ENCODE measurements around the gene NRGN.

Gene NRGN
- long read RNA-seq, donor 1, partial matches to known transcripts: 0 of 6 reads
- long read RNA-seq, donor 1, other reads (novel, unspliced or antisense): 6 of 6 reads
- long read RNA-seq, donor 2, partial matches to known transcripts: 0 of 10 reads
- long read RNA-seq, donor 2, other reads (novel, unspliced or antisense): 10 of 10 reads
- long read RNA-seq, donor 3, partial matches to known transcripts: 6 of 6 reads
- long read RNA-seq, donor 3, other reads (novel, unspliced or antisense): 0 of 6 reads
- long read RNA-seq, donor 4, partial matches to known transcripts: 0 of 14 reads
- long read RNA-seq, donor 4, other reads (novel, unspliced or antisense): 14 of 14 reads
- long read RNA-seq, donor 5, partial matches to known transcripts: 0 of 14 reads
- long read RNA-seq, donor 5, other reads (novel, unspliced or antisense): 14 of 14 reads
- long read RNA-seq, donor 6, partial matches to known transcripts: 20 of 47 reads
- long read RNA-seq, donor 6, other reads (novel, unspliced or antisense): 27 of 47 reads
- long read RNA-seq, donor 7, partial matches to known transcripts: 0 of 38 reads
- long read RNA-seq, donor 7, other reads (novel, unspliced or antisense): 38 of 38 reads
- long read RNA-seq, donor 8, partial matches to known transcripts: 0 of 8 reads
- long read RNA-seq, donor 8, other reads (novel, unspliced or antisense): 8 of 8 reads

DNA sequence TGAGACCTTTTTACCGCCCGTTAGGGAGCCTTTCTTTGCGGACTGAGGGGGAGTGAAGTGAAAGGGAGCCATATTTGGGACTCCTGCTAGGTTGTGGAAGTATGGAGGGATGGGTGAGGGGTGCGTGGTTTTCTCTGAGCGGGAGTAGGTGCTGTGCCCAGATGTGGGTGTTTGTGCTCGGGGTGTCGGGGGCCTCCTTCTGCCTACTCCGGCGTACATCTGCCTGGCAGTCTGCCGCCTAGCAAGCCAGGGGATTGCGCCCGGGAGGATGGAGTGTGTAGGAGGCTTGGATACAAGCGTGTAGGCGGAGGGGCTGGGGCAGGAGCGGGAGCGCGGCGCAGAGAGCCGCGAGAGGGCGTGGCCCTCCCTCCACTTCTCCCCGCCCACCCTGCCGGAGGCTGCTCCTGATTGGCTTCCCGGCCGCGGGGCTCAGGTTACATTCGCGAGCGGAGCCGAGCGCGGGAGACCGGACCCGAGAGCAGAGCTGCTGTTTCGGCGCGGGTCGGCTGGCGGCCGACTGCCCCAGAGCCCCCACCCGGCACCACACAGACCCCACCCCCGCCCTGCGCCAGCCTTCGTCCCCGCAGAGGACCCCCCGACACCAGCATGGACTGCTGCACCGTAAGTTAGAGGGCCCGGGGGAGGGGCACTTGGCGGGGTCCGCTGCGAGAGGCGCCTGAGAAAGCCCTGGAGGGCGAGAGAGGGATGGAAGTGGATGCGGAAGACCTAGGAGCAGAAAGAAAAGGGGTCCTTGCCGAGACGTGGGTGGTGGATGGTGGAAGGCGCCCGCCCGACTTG lies at the start of gene NRGN:
Gene NRGN (plus strand): TSS at position 464 of the 798 bp plus-strand sequence. CDS start 143 bp downstream, at position 607.
- peak; percentile 84 for DNase-seq

DNA sequence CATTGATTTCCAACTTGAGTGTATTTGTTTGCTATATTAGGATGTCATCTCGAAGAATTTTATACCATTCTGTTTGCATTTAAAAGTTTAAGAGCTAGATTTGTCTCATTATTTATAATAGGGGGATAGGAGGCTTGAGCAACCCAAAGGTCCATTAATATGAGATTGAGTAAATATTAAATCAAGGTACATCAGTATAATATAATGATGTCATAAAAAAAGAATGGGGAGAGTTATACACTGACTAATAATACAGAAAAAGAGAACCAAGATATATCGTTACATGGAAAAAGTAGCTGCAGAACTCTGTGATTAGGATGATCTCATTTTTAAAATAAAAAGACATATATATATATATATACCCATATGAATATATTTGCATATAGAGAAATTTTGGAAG lies 46.6 kb upstream of the NRGN start:
- DNase-seq: no peak

DNA sequence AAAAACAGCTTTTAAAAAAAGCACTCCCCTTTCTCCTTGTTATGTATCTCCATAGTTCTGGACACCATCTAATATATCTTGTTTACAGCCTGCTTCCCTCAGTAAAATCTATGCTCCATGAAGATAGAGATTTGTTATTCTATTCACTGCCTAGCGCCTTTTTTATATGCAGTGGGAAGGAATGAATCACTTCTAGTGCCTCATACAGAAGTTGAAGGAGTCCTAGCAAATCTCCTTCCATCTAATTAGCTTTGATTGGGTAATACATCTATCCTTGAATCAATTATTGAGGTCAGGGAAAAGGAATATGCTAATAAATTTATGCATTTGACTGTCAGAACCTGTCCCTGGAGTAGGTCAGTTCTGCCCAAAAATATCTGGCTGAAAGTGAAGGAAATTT lies 40.2 kb upstream of the NRGN start:
- no peak for DNase-seq

DNA sequence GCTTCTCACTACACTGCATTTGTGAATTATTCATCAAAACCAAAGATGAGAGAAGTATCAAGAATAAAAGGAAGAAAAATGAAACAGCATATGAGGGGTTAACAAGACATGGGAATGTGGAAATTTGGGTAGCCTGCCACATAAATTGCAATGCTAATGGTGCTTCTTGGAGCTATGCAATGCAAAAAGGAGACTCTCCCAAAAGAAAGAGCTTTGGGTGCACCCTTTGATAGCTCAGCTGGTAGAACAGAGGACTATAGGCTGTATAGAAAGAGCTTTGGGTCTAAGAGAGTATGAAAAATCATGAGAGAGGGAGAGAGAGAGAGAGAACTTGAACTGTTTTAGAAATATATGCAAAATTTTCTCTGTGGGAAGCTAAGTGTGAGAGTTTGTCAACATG lies 39.7 kb upstream of the NRGN start:
- no peak for DNase-seq

DNA sequence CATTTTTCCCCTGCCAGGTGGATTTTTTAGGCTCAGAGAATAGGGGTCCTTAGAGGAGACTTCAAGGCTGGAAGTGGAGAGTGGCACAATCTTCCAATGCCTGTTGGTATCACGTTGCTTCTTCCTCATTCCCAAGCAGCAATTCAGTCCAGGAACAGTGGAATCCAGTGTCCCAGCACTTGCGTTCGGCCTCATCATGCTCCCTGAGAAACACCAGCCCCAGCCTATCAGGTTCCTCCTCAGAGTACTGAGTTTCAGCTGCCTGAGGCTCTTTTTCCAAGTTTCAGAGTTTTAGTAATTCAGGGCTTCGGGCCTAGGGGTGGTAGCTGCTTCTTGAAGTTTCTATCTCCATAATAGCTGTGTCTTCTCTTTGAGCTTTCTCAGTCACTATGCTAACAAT lies 31.9 kb upstream of the NRGN start:
- DNase-seq: no peak

DNA sequence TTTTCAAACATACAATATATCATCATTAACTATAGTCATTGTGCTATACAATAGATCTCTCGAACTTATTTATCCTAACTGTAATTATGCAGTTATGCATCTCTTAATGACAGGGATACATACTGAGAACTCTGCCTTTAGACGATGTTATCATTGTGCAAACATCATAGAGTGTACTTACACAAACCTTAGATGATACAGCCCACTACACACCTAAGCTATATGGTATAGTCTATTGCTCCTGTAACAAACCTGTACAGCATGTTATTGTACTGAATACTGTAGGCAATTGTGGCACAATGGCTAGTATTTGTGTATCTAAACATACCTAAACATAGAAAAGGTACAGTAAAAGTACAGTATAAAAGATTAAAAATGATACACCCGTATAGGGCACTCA lies 27.4 kb upstream of the NRGN start:
- no peak for DNase-seq

DNA sequence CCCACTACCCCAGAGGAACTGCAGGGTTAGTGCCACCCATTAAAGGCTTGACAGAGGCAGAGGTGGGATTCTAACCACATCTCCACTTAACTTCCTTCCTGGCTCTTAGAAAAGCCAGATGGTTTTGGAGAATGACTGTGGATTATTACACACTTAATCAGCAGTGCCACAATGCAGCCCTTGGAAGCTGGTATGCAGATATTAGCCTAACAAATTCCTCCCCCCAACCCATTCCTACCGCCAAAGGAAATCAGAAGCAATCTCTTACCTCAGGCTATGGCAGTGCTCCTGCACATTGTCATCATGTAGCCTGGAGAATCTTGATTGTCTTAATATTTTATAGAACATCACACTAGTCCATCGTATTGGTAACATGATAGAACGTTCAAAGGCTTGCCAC lies 23.2 kb upstream of the NRGN start:
- DNase-seq: no peak

DNA sequence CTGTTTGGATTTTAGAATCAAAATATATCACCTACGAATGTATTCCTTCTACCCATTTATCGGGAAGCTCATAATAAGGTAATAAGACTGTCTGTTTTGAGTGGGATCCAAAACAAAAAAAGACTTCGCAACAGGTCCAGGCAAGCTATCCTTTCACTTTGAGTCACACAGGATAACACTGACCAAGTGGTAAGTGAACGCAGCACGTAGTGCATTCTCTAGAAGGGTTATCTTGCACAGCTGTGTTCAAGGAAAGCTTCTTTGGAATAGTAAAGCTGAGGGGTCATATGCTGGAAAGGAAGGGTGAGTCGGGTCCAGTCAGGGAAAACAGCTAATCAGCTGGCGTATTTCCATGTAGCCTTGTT lies 22.3 kb upstream of the NRGN start:
- peak; percentile 13 for DNase-seq

DNA sequence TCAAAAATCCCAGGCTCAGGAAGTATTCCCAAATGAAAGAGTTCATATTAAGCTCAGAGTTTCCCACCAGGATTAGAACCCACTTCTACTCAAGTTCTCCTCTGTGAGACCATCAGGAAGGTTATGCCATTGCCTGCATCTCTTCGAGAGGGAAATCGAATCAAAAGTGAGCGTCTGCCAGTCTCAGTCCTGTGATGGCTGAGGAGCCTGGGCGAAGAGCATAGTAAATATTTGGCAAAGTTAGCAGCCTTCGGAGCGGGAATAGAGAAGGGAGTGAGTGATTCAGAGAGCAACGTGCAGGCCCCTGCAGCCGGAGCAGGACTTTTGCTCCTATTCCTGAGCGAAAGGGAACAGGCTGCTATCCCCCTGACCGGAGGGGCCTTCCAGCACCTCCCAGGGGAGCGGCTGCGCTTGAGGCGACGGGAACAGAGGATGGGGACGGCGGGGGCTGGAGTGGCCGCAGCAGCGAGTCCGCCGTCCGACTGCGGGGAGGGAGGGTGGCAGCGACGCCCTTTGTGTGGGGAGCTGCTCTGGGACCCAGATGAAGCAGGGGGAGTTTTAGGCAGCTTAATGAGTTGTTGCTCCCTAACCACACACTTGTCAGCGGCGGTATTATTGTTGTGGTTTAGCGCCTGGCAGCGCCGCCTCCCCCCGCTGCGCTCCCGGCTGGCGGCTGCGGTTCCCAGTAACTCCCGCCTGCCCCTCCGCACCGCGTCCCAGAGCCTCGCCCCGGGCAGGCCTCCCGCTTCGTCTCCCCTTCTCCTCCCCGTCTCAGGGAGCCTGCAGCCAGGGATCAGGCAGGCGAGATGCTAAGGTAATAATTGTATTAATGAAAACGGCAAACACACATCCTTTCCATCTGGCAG lies 21.7 kb upstream of the NRGN start:
- peak; percentile 69 for DNase-seq

DNA sequence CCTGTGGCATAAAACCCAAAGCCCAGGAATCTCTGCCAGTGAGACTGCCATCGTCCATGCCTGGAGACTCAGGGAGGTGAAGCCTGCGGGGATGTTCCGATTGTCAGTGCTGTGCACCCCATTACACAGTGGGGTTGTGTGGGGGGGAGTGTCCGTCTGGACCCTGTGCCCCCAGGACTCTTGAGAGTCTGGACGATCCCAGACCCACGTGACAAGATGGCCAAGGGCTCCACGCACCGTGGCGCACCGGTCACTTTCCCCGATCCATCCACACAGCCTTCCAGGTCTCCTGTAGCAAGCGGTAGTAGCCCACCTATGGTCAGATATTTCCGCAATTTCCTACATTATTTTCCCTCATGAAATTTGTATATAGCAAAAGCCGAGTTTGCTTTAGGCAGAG lies 20.9 kb upstream of the NRGN start:
- peak; percentile 12 for DNase-seq

DNA sequence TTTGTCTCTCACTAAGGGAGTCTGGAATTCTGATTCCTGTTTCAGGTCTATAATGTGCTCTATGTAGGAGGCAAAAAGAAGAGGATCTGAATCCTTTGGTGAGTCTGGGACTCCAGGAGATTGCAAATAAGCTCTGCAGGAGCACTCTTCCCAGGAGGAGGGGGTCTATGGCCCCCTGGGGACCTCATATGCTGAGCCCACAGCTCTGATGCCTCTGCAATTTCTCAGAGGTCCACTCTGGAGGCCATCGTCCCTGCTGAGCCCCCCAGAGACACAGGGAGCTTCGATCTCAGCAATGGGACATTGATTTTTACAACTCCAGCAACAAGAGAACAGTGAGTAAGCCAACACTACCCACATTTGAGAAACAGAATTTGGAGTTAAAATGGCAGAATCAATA lies 20.2 kb upstream of the NRGN start:
- no peak for DNase-seq

DNA sequence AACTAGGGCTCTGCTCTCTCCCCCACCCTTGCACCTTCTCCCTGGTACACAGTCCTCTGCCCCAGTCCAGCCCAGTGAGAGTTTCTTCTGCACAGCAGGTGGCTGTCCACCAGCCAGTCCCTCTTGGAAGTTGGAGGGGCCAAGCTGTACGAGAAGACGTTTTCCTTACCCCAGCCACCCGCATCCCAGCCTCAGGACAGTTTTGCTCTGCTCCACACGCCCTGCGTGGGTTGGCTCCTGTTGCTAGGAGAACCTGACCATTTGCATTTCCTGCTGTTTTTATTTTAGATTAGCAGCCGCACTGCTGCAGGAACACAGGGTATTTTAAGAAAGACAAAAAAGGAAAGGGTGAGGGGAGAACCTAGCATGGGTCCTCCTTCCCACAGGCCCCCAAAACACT lies 17.6 kb upstream of the NRGN start:
- no peak for DNase-seq

DNA sequence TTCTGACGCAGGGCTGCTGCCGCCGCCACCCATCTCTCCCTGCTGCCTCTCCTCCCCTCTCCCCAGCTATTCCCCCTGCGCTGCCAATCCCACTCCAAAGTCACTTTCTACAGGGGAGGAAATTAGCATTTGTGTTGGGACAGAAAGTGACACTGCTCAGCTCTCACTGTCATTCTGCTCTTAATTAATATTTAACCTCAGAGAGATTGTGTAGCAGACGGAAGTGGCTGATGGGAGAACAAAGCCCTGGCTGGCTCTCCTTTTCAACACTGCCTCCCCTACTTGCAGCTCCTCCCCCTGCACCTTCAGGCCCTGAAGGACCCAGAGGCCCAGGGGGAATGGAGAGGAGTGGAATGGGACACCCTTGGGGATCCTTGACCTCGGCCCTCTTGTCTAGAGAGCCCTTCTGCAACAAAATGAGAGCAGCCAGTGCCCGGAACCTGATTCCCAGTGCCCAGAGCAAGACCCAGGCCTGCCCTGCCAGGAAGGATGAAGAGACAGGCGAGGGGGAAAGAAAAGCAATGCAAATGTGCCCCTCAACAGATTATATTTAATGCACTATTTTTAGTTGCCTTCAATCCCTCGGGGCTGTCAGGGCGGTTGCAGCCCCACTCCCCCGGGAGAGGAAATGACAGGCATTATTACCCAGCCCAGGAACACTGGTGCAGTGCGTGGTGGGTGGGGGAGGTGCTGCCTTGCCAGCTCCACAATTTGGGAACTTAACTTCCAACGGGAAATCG lies 14.6 kb upstream of the NRGN start:
- peak; percentile 42 for DNase-seq

DNA sequence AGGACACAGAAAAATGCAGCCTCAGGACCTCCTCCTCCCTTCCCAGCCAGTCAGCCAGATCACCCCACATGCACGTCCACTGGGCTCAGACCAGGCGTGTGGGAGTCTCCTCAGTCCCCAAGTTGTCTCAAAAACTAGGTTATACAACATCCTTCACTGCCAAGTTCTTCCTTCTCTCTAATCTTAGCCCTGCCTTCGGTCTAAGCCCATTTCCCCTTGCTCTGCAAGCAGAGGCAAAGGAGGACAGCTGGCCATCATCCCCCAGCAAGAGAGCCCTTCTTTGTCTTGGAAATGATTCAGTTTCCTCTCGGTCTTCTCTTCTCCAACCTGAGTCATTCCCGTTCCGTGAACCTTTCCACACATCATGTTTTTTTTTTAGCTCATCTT lies 14.0 kb upstream of the NRGN start:
- DNase-seq: peak; percentile 12

DNA sequence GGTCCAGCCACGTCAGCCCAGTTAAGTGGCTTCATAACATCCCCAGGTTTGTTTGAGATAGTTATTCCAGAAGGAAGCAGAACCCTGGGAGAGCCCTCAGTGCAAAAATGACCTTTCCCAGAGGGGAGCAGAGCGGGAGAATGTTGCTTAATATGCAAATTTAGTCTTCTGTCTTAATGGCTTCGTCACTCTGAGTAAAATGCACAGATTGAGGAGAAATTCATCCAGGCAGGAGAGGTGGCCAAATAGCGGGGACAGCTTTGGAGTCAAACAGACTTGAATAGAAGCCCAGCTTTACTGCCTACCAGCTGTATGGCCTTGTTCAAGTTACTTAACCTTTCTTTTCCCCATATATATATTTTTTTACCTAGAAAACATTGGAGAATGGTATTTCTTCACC lies 12.3 kb upstream of the NRGN start:
- DNase-seq: no peak

DNA sequence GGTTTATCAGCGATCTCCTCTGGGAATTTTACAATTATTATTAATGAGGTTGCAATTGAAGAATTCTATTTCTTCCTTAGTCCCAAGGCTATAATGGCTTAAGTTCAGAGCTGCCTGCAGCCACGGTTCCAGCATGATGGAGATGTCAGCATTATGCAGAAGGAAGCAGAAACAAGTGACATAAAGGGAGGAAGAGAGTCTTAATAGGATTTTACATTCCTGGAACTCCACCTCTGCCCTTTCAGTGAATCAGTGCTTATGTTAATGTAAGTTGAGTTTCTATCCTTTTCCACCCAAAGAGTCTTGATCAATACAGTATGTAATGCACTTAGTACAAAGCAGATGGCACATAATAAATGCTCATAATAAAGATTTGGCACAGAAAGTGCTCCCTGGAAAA lies 11.6 kb upstream of the NRGN start:
- DNase-seq: no peak

DNA sequence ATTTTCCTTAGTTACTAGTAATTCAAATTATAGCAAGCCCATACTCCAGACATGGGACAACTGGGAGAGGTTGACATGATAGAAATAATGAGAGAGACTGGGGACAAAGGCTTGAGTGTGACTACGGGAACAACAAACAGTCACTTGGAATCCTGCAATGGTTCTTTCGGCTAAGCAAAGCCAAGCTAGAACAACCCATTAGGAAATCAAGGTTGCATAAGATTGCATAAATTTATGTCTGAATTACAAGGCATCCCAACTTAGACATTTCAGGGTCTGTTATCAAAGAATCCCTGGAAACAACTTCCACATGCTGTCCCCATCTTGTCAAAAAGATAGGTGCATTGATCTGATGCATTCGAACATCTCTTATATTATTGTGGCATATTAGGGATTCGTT lies 10.2 kb upstream of the NRGN start:
- no peak for DNase-seq

DNA sequence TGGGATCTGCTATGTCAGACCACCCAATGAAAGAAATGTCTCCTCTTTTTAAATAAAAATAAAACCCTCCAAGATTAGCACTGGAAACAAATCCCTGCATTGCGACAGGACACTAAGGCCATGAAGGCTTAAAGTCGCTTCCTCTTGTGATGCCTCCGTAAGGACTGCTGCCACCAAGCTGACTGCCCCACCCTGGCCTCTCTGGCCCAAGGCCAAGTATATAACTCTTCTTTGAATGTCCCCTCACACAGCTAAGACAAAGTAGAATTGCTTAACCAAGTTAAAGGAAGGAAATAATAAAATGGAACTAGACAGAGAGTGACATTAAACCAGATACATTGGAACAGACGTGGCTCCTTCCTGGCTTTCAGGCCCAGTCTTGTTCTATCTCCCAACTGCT lies 7.5 kb upstream of the NRGN start:
- no peak for DNase-seq

DNA sequence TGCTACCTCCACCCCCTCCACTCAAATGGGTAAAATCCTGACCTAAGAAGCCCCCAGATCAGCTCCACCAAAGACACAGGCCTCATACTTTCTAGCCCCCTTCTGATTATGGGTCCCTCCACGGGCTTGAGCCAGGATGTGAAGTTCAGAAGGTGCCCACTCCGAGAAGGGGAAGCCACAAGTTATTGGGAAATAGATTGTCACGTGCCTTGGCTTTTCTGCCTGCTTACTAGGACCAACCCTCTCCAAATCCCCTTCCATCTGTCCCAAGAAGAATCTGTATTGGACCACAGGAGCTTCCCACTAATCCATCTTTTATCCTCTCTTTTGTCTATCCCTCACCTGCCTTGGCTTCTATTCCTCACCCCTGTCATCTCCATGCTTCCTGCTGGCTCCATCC lies 3.0 kb upstream of the NRGN start:
- DNase-seq: no peak

DNA sequence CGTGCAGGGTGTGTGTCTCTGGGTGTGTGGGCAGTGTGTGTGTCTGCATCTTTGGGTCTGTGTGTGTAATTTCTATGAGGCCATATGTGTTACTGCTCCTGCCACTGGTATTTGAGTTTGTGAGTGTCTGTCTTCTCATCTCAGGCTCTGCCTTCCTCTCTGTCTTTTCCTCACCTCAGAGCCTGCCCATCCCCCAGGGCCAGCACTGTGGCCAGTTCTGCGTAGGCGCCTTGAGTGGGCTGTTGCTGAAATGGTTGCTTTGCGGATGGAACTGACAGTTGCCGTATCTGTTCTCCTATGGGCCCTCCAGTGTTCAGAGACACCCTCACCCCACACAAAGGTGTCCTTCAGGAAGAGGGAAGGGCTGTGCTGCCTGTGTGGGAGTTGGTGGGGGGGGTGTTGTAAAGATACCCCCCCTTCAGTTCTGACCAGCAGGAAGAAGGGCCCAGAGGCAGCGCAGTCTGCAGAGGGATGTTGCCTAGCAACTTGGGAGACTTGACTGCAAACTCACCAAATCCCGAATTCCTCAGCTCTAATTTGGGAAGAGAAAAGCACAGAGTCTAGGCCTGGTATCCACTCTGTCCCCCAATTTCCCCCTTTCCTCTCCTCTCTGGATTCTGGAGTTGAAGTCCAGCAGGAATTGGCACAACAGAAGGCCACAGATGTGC lies 2.0 kb upstream of the NRGN start:
- no peak for DNase-seq

Data from right kidney (tissue), 9 donors.